ENCODE measurements around the gene COL8A1. TPM values are rescaled to one million over a fixed set of nuclear protein-coding genes. Genes with fewer than 3 reads are reported as not detected.

The COL8A1 gene
- total RNA-seq, 1 donor from 2014 or later: 3,403 TPM

DNA sequence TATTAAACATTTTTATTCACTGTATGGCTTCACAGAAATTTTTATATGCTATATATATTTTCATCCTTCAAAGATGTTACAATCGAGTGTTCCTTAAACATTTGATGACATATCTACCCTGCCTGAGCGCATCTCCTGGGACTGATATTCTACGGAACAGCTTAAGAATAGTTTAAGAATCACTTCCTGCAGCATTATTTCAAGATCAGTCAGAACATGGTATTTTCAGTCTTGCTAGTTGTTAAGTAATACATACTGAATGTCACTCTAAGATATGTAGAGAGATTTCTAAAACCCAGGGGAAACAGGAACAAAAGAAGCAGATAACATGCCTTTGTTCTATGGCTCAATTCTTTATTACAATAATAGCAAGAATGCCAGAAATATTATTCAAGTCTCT is 8.7 kb downstream of the COL8A1 start:
- Mint-ChIP-seq H3K27ac (ENCODE audit: unreplicated experiment) (peak overlapping the region; percentile 98), H3K9me3 (ENCODE audit: unreplicated experiment) (no peaks in the 10 kb centered on the region)
- TF ChIP-seq, protein P1, sequence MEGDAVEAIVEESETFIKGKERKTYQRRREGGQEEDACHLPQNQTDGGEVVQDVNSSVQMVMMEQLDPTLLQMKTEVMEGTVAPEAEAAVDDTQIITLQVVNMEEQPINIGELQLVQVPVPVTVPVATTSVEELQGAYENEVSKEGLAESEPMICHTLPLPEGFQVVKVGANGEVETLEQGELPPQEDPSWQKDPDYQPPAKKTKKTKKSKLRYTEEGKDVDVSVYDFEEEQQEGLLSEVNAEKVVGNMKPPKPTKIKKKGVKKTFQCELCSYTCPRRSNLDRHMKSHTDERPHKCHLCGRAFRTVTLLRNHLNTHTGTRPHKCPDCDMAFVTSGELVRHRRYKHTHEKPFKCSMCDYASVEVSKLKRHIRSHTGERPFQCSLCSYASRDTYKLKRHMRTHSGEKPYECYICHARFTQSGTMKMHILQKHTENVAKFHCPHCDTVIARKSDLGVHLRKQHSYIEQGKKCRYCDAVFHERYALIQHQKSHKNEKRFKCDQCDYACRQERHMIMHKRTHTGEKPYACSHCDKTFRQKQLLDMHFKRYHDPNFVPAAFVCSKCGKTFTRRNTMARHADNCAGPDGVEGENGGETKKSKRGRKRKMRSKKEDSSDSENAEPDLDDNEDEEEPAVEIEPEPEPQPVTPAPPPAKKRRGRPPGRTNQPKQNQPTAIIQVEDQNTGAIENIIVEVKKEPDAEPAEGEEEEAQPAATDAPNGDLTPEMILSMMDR (IDR thresholded peaks at IDR 0.05): no peak

DNA sequence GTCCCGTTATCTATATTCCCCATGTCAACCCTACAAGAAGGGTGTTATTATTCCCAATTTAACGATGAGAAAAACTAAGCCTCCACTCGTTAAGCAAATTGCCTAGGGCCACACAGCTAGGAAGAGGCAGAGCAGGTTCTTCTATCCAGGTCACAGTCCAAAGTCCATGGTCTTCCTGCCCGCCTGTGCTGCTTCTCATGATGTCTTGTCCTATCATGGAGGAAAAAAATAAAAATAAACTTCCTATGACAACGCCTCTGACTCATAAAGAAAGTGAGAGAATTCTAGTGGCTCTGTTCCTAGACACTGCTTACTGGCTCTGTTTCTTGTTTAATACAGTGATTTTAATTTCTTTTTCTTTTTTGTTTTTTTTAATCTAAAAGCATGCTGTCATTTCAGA is 9.7 kb downstream of the COL8A1 start:
- peak overlapping the region; percentile 98 for H3K27ac Mint-ChIP-seq (ENCODE audit: unreplicated experiment)
- peaks cover 93% of the 10 kb centered on the region for H3K4me1 Mint-ChIP-seq (ENCODE audit: unreplicated experiment)
- peaks cover 86% of the 10 kb centered on the region for H3K36me3 Mint-ChIP-seq (ENCODE audit: unreplicated experiment)
- TF ChIP-seq, protein P1 (IDR thresholded peaks at IDR 0.05): no peak
- H3K9me3 Mint-ChIP-seq (ENCODE audit: unreplicated experiment): no peaks in the 10 kb centered on the region
- no peak for DNase-seq (ENCODE audit: extremely low spot score, unreplicated experiment)
- peak overlapping the region; percentile 94 for H3K4me3 Mint-ChIP-seq (ENCODE audit: unreplicated experiment)
- H3K27me3 Mint-ChIP-seq (ENCODE audit: unreplicated experiment): no peaks in the 10 kb centered on the region

More for the DNA sequence above, 8.7 kb downstream of the COL8A1 start:
- H3K27me3 Mint-ChIP-seq (ENCODE audit: unreplicated experiment): no peaks in the 10 kb centered on the region
- H3K4me3 Mint-ChIP-seq (ENCODE audit: unreplicated experiment): peak overlapping the region; percentile 94
- H3K36me3 Mint-ChIP-seq (ENCODE audit: unreplicated experiment): peaks cover 86% of the 10 kb centered on the region
- H3K4me1 Mint-ChIP-seq (ENCODE audit: unreplicated experiment): peaks cover 90% of the 10 kb centered on the region
- DNase-seq (ENCODE audit: extremely low spot score, unreplicated experiment): no peak

- no peaks in the 10 kb centered on the region for H3K9me3 Mint-ChIP-seq (ENCODE audit: unreplicated experiment)
- peaks cover 86% of the 10 kb centered on the region for H3K36me3 Mint-ChIP-seq (ENCODE audit: unreplicated experiment)
- DNase-seq (ENCODE audit: extremely low spot score, unreplicated experiment): no peak
- peak overlapping the region; percentile 94 for H3K4me3 Mint-ChIP-seq (ENCODE audit: unreplicated experiment)
- H3K27me3 Mint-ChIP-seq (ENCODE audit: unreplicated experiment): no peaks in the 10 kb centered on the region
- TF ChIP-seq, protein P1 (IDR thresholded peaks at IDR 0.05): no peak
- peaks cover 93% of the 10 kb centered on the region for H3K4me1 Mint-ChIP-seq (ENCODE audit: unreplicated experiment)
- peak overlapping the region; percentile 98 for H3K27ac Mint-ChIP-seq (ENCODE audit: unreplicated experiment)
Measured at GRCh38 chr3:99648516-99648915, 10.1 kb downstream of the COL8A1 start.

DNA sequence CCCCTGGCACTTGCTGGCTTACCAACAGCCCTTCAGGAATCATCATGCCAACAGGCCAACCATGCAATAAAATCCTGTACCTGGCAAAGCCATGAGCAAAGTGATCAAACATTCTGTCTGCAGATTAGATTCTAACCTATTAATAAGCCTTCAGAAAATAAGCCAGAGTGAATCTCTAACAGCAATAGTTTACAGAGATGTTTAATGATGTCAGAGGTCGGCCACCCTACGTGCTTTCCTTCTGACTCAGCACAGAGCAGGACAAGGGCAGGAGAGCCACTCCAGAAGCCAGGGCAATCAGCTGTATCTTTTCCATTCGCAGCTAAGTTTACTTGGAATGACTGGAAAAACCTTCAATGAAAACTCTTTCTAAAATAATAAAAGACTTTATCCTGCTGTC is 13.1 kb downstream of the COL8A1 start:
- no peak for DNase-seq (ENCODE audit: extremely low spot score, unreplicated experiment)
- TF ChIP-seq, protein P1 (IDR thresholded peaks at IDR 0.05): no peak
- peak overlapping the region; percentile 60 for H3K4me3 Mint-ChIP-seq (ENCODE audit: unreplicated experiment)
- H3K9me3 Mint-ChIP-seq (ENCODE audit: unreplicated experiment): no peaks in the 10 kb centered on the region
- peaks cover 83% of the 10 kb centered on the region for H3K36me3 Mint-ChIP-seq (ENCODE audit: unreplicated experiment)
- H3K27ac Mint-ChIP-seq (ENCODE audit: unreplicated experiment): peak overlapping the region; percentile 85
- H3K4me1 Mint-ChIP-seq (ENCODE audit: unreplicated experiment): peaks cover 93% of the 10 kb centered on the region
- H3K27me3 Mint-ChIP-seq (ENCODE audit: unreplicated experiment): no peaks in the 10 kb centered on the region

- Mint-ChIP-seq H3K27me3 (ENCODE audit: unreplicated experiment) (no peaks in the 10 kb centered on the region), H3K36me3 (ENCODE audit: unreplicated experiment) (peaks cover 91% of the 10 kb centered on the region), H3K4me1 (ENCODE audit: unreplicated experiment) (peaks cover 98% of the 10 kb centered on the region), H3K4me3 (ENCODE audit: unreplicated experiment) (peak overlapping the region; percentile 15), H3K9me3 (ENCODE audit: unreplicated experiment) (no peaks in the 10 kb centered on the region), H3K27ac (ENCODE audit: unreplicated experiment) (peak overlapping the region; percentile 88)
- DNase-seq (ENCODE audit: extremely low spot score, unreplicated experiment): no peak
- TF ChIP-seq, protein P1 (IDR thresholded peaks at IDR 0.05): no peak
Measured at GRCh38 chr3:99656624-99657023, 18.2 kb downstream of the COL8A1 start.
